Suprapubic skin (tissue), 4 donors: ENCODE results near the gene ZNF664. TPM values are rescaled to one million over a fixed set of nuclear protein-coding genes. Genes with fewer than 3 reads are reported as not detected.

Source experiments
- DNase-seq, 2 donors: peaks; one replicate each; pipeline ENCODE4 v3.0.0-alpha.2; 2019; ENCODE audit warnings: low spot score in 2 of 2
- H3K27ac ChIP-seq: fragments of 200-600 bp; sonication (generic); one replicate; pipeline ENCODE4 v1.5.1; 2019
- H3K27me3 ChIP-seq: fragments of 200-600 bp; sonication (generic); one replicate; pipeline ENCODE4 v1.5.1; 2019
- H3K36me3 ChIP-seq: fragments of 200-600 bp; sonication (generic); one replicate; pipeline ENCODE4 v1.5.1; 2019
- H3K4me1 ChIP-seq: fragments of 200-600 bp; sonication (generic); one replicate; pipeline ENCODE4 v1.5.1; 2019
- H3K4me3 ChIP-seq: fragments of 200-600 bp; sonication (generic); one replicate; pipeline ENCODE4 v1.5.1; 2019; ENCODE audit warnings: mild to moderate bottlenecking
- H3K9me3 ChIP-seq: fragments of 200-600 bp; sonication (generic); one replicate; pipeline ENCODE4 v1.5.1; 2019
- CTCF ChIP-seq, 2 donors: fragments of 200-600 bp in 1 of 2; fragments of 450-650 bp in 1 of 2; sonication (generic) in 1 of 2; IDR thresholded peaks; one replicate each; pipeline ENCODE4 v1.5.1; 2016 to 2019; ENCODE audit warnings: antibody characterized with exemption in 2 of 2, mild to moderate bottlenecking in 1 of 2, moderate library complexity in 1 of 2
- EP300 ChIP-seq: sonication (generic); formaldehyde crosslinking; IDR thresholded peaks from one replicate; pipeline ENCODE4 v1.6.1; 2017; ENCODE audit warnings: antibody characterized with exemption
- POLR2A ChIP-seq, 2 donors: fragments of 450-650 bp; IDR thresholded peaks; one replicate each; pipeline ENCODE4 v1.6.1; 2017; ENCODE audit warnings: antibody characterized with exemption in 2 of 2, mild to moderate bottlenecking in 2 of 2, moderate library complexity in 2 of 2
- POLR2AphosphoS5 ChIP-seq, 3 donors: sonication (generic); formaldehyde crosslinking; IDR thresholded peaks; one replicate each; pipeline ENCODE4 v1.6.1; 2017; ENCODE audit warnings: antibody characterized with exemption in 3 of 3
- WGBS: methylation state at CpG from one replicate; pipeline ENCODE4 v1.1.5; 2018; 5-methylcytosine and 5-hydroxymethylcytosine counted together
- total RNA-seq, 4 donors: library from RNA; depleted of rRNA; stranded (reverse); fragments of >200 nt; gene quantifications; one replicate each; pipeline ENCODE4 v1.1.0, GENCODE V29; 2016

ZNF664 gene
- total RNA-seq, 4 donors from 2014 or later: 29.6 to 39.6 (median 32.8) TPM

- DNase-seq: no peak
- no peaks in the 10 kb centered on the region for H3K9me3 ChIP-seq
- no peak overlapping the region for H3K27ac ChIP-seq
- H3K4me3 ChIP-seq: no peak overlapping the region
- no peaks in the 10 kb centered on the region for H3K27me3 ChIP-seq
- H3K36me3 ChIP-seq: no peaks in the 10 kb centered on the region
- TF ChIP-seq EP300 (no peak), CTCF (IDR thresholded peaks at IDR 0.05) (no peak), POLR2A (IDR thresholded peaks at IDR 0.05) (no peak), POLR2AphosphoS5 (IDR thresholded peaks at IDR 0.05) (no peak)
- H3K4me1 ChIP-seq: no peaks in the 10 kb centered on the region
- WGBS: 77% methylated on average over 2 of the region's 2 CpGs
Measured at GRCh38 chr12:123952037-123952436, 21.0 kb upstream of the ZNF664 start.

- 93% methylated on average over 10 of the region's 10 CpGs for WGBS
- Histone ChIP-seq H3K4me1 (no peaks in the 10 kb centered on the region), H3K27ac (no peak overlapping the region), H3K27me3 (no peaks in the 10 kb centered on the region), H3K4me3 (no peak overlapping the region), H3K36me3 (no peaks in the 10 kb centered on the region), H3K9me3 (no peaks in the 10 kb centered on the region)
- TF ChIP-seq POLR2AphosphoS5 (IDR thresholded peaks at IDR 0.05) (no peak), POLR2A (IDR thresholded peaks at IDR 0.05) (no peak), EP300 (no peak), CTCF (IDR thresholded peaks at IDR 0.05) (no peak)
- DNase-seq: peak in 1 of 2 donors; percentile 59
Measured at GRCh38 chr12:123954647-123955350, 18.2 kb upstream of the ZNF664 start.

GRCh38 chr12:123956249-123956648 is 16.8 kb upstream of the ZNF664 start:
- WGBS: 91% methylated on average over 9 of the region's 9 CpGs
- no peaks in the 10 kb centered on the region for H3K4me1 ChIP-seq
- TF ChIP-seq CTCF (IDR thresholded peaks at IDR 0.05) (no peak), POLR2AphosphoS5 (IDR thresholded peaks at IDR 0.05) (no peak), EP300 (no peak), POLR2A (IDR thresholded peaks at IDR 0.05) (no peak)
- no peaks in the 10 kb centered on the region for H3K9me3 ChIP-seq
- no peaks in the 10 kb centered on the region for H3K36me3 ChIP-seq
- H3K27ac ChIP-seq: no peak overlapping the region
- DNase-seq: no peak
- H3K4me3 ChIP-seq: no peak overlapping the region
- no peaks in the 10 kb centered on the region for H3K27me3 ChIP-seq

GRCh38 chr12:123957196-123957595 is 15.8 kb upstream of the ZNF664 start:
- 95% methylated on average over 3 of the region's 3 CpGs for WGBS

GRCh38 chr12:123958462-123958861 is 14.6 kb upstream of the ZNF664 start:
- H3K4me1 ChIP-seq: no peaks in the 10 kb centered on the region
- WGBS: 94% methylated on average over 8 of the region's 8 CpGs
- H3K27me3 ChIP-seq: no peaks in the 10 kb centered on the region
- no peak overlapping the region for H3K4me3 ChIP-seq
- no peak for DNase-seq
- H3K27ac ChIP-seq: no peak overlapping the region
- TF ChIP-seq POLR2A (IDR thresholded peaks at IDR 0.05) (no peak), EP300 (no peak), CTCF (IDR thresholded peaks at IDR 0.05) (no peak), POLR2AphosphoS5 (IDR thresholded peaks at IDR 0.05) (no peak)
- H3K9me3 ChIP-seq: no peaks in the 10 kb centered on the region
- no peaks in the 10 kb centered on the region for H3K36me3 ChIP-seq

More at GRCh38 chr12:123957196-123957595, 15.8 kb upstream of the ZNF664 start:
- no peak for TF ChIP-seq CTCF (IDR thresholded peaks at IDR 0.05)
- TF ChIP-seq POLR2A (IDR thresholded peaks at IDR 0.05): no peak
- TF ChIP-seq POLR2AphosphoS5 (IDR thresholded peaks at IDR 0.05): no peak
- no peak for TF ChIP-seq EP300
- Histone ChIP-seq H3K27me3 (no peaks in the 10 kb centered on the region), H3K36me3 (no peaks in the 10 kb centered on the region), H3K9me3 (no peaks in the 10 kb centered on the region), H3K4me3 (no peak overlapping the region), H3K27ac (no peak overlapping the region), H3K4me1 (no peaks in the 10 kb centered on the region)
- no peak for DNase-seq
